ENCODE data around the gene DDX41. TPM values are rescaled to one million over a fixed set of nuclear protein-coding genes. Genes with fewer than 3 reads are reported as not detected.

DDX41 gene
- total and polyA plus RNA-seq, 2 donors (not counting 1 experiment from before 2014, with no cell fraction given): 66.8 to 79.1 TPM

- Histone ChIP-seq H3K27me3 (ENCODE audit: control insufficient read depth, insufficient read depth, low read length) (no peaks in the 10 kb centered on the region), H3K9ac (ENCODE audit: insufficient read depth, low read length) (no peak overlapping the region), H3K4me2 (ENCODE audit: extremely low read depth, insufficient read depth, low read length) (peak overlapping the region; percentile 81), H3K4me3 (replicated peaks in 1 of 4; ENCODE audit: control extremely low read depth in 1 of 4, insufficient read depth in 1 of 4, low read depth in 3 of 4, low read length in 4 of 4) (peak overlapping the region; percentile 59 to 90 (median 82)), H3K9me3 (ENCODE audit: control insufficient read depth, insufficient read depth, low read depth, low read length) (no peaks in the 10 kb centered on the region), H3K4me1 (ENCODE audit: control insufficient read depth, extremely low read depth, insufficient read depth, low read length) (peaks cover 6% of the 10 kb centered on the region), H3K27ac (ENCODE audit: insufficient read depth, low read length) (peak overlapping the region; percentile 1), H3K36me3 (ENCODE audit: control insufficient read depth, insufficient read depth, low read length) (peaks cover 5% of the 10 kb centered on the region), H3K79me2 (ENCODE audit: control insufficient read depth, insufficient read depth, low read length) (peaks cover 58% of the 10 kb centered on the region), H2AFZ (ENCODE audit: low read length) (no peak overlapping the region), H4K20me1 (ENCODE audit: control insufficient read depth, extremely low read depth, insufficient read depth, low read length) (no peaks in the 10 kb centered on the region)
- TF ChIP-seq CTCF (conservative IDR thresholded peaks at IDR 0.05 in 1 of 2, IDR thresholded peaks at IDR 0.05 in 1 of 2; ENCODE audit: low read depth in 1 of 2, low read length in 2 of 2) (peak in 1 of 2 donors; percentile 12), EZH2 (IDR thresholded peaks at IDR 0.05; ENCODE audit: low read length, missing control alignments) (no peak)
- DNase-seq (ENCODE audit: low read depth in 2 of 2): peak in 1 of 2 donors; percentile 17
Measured at GRCh38 chr5:177552839-177553455, 36.2 kb upstream of the DDX41 start.

GRCh38 chr5:177550122-177550521 is 33.4 kb upstream of the DDX41 start:
- Histone ChIP-seq H3K4me1 (ENCODE audit: control insufficient read depth, extremely low read depth, insufficient read depth, low read length) (peaks cover 22% of the 10 kb centered on the region), H3K36me3 (ENCODE audit: control insufficient read depth, insufficient read depth, low read length) (peaks cover 5% of the 10 kb centered on the region), H3K27me3 (ENCODE audit: control insufficient read depth, insufficient read depth, low read length) (no peaks in the 10 kb centered on the region), H3K9ac (ENCODE audit: insufficient read depth, low read length) (no peak overlapping the region), H3K4me3 (replicated peaks in 1 of 4; ENCODE audit: control extremely low read depth in 1 of 4, insufficient read depth in 1 of 4, low read depth in 3 of 4, low read length in 4 of 4) (no peak overlapping the region), H3K79me2 (ENCODE audit: control insufficient read depth, insufficient read depth, low read length) (peaks cover 63% of the 10 kb centered on the region), H3K4me2 (ENCODE audit: extremely low read depth, insufficient read depth, low read length) (no peak overlapping the region), H3K27ac (ENCODE audit: insufficient read depth, low read length) (no peak overlapping the region), H3K9me3 (ENCODE audit: control insufficient read depth, insufficient read depth, low read depth, low read length) (no peaks in the 10 kb centered on the region), H4K20me1 (ENCODE audit: control insufficient read depth, extremely low read depth, insufficient read depth, low read length) (no peaks in the 10 kb centered on the region), H2AFZ (ENCODE audit: low read length) (no peak overlapping the region)
- DNase-seq (ENCODE audit: low read depth in 2 of 2): no peak
- TF ChIP-seq CTCF (conservative IDR thresholded peaks at IDR 0.05 in 1 of 2, IDR thresholded peaks at IDR 0.05 in 1 of 2; ENCODE audit: low read depth in 1 of 2, low read length in 2 of 2) (no peak), EZH2 (IDR thresholded peaks at IDR 0.05; ENCODE audit: low read length, missing control alignments) (no peak)

GRCh38 chr5:177548495-177548894 is 31.7 kb upstream of the DDX41 start:
- TF ChIP-seq CTCF (conservative IDR thresholded peaks at IDR 0.05 in 1 of 2, IDR thresholded peaks at IDR 0.05 in 1 of 2; ENCODE audit: low read depth in 1 of 2, low read length in 2 of 2) (no peak), EZH2 (IDR thresholded peaks at IDR 0.05; ENCODE audit: low read length, missing control alignments) (no peak)
- Histone ChIP-seq H3K36me3 (ENCODE audit: control insufficient read depth, insufficient read depth, low read length) (peaks cover 5% of the 10 kb centered on the region), H3K4me2 (ENCODE audit: extremely low read depth, insufficient read depth, low read length) (no peak overlapping the region), H4K20me1 (ENCODE audit: control insufficient read depth, extremely low read depth, insufficient read depth, low read length) (no peaks in the 10 kb centered on the region), H3K4me1 (ENCODE audit: control insufficient read depth, extremely low read depth, insufficient read depth, low read length) (peaks cover 27% of the 10 kb centered on the region), H3K9ac (ENCODE audit: insufficient read depth, low read length) (no peak overlapping the region), H3K4me3 (replicated peaks in 1 of 4; ENCODE audit: control extremely low read depth in 1 of 4, insufficient read depth in 1 of 4, low read depth in 3 of 4, low read length in 4 of 4) (no peak overlapping the region), H3K79me2 (ENCODE audit: control insufficient read depth, insufficient read depth, low read length) (peaks cover 69% of the 10 kb centered on the region), H3K27ac (ENCODE audit: insufficient read depth, low read length) (no peak overlapping the region), H3K27me3 (ENCODE audit: control insufficient read depth, insufficient read depth, low read length) (no peaks in the 10 kb centered on the region), H3K9me3 (ENCODE audit: control insufficient read depth, insufficient read depth, low read depth, low read length) (no peaks in the 10 kb centered on the region), H2AFZ (ENCODE audit: low read length) (no peak overlapping the region)
- DNase-seq (ENCODE audit: low read depth in 2 of 2): no peak

All from fibroblast of lung (primary cell).